Keratinocyte (primary cell): ENCODE results near the gene HHATL. TPM values are rescaled to one million over a fixed set of nuclear protein-coding genes. Genes with fewer than 3 reads are reported as not detected.

Source experiments
- DNase-seq: peaks from one replicate; pipeline ENCODE4 v3.0.0-alpha.2; 2011; ENCODE audit warnings: low read depth, missing footprints, low spot score
- FAIRE-seq: peaks from 2 replicates; lab custom pipeline; 2011; peaks lifted over from hg19 to GRCh38; lab: Jason Lieb, UNC
- H2AFZ ChIP-seq: 2 replicates; pipeline ENCODE4 v1.6.0; 2012; ENCODE audit warnings: low read length, control low read depth, inconsistent platforms; ENCODE audit not compliant: control insufficient read depth
- H3K27ac ChIP-seq: 2 replicates; pipeline ENCODE4 v1.5.1; 2011; ENCODE audit warnings: low read length; ENCODE audit not compliant: control insufficient read depth, insufficient read depth
- H3K27me3 ChIP-seq: 3 replicates; pipeline ENCODE4 v1.6.0; 2011; ENCODE audit warnings: low read length; ENCODE audit not compliant: control insufficient read depth, insufficient read depth; ENCODE audit errors: extremely low read depth
- H3K36me3 ChIP-seq, 2 experiments: 2 replicates in 1 of 2; 3 replicates in 1 of 2; pipeline ENCODE4 v1.5.1; 2011; ENCODE audit warnings: low read length in 2 of 2, mild to moderate bottlenecking in 1 of 2; ENCODE audit not compliant: control insufficient read depth in 2 of 2, insufficient read depth in 2 of 2; ENCODE audit errors: extremely low read depth in 1 of 2
- H3K4me1 ChIP-seq: 3 replicates; pipeline ENCODE4 v1.5.1; 2011; ENCODE audit warnings: low read length; ENCODE audit not compliant: control insufficient read depth, insufficient read depth; ENCODE audit errors: extremely low read depth
- H3K4me2 ChIP-seq: 3 replicates; pipeline ENCODE4 v1.6.0; 2011; ENCODE audit warnings: low read depth, low read length; ENCODE audit not compliant: control insufficient read depth, insufficient read depth; ENCODE audit errors: extremely low read depth
- H3K4me3 ChIP-seq, 3 experiments: fragments of 200-600 bp in 1 of 3; sonication (generic) in 1 of 3; 2 replicates in 2 of 3; 3 replicates in 1 of 3; pipeline ENCODE4 v1.5.1; 2011 to 2016; ENCODE audit warnings: low read length in 3 of 3, mild to moderate bottlenecking in 3 of 3, control low read depth in 2 of 3, inconsistent platforms in 1 of 3, low read depth in 1 of 3, mixed read lengths in 1 of 3, mixed run types in 1 of 3, moderate library complexity in 1 of 3; ENCODE audit not compliant: control insufficient read depth in 2 of 3, insufficient read depth in 2 of 3; ENCODE audit errors: extremely low read depth in 1 of 3
- H3K79me2 ChIP-seq: 2 replicates; pipeline ENCODE4 v1.6.0; 2012; ENCODE audit warnings: low read length; ENCODE audit not compliant: control insufficient read depth, insufficient read depth
- H3K9ac ChIP-seq: 3 replicates; pipeline ENCODE4 v1.6.0; 2011; ENCODE audit warnings: low read length; ENCODE audit not compliant: control insufficient read depth, insufficient read depth; ENCODE audit errors: extremely low read depth
- H3K9me1 ChIP-seq: 3 replicates; pipeline ENCODE4 v1.6.0; 2011; ENCODE audit warnings: low read length; ENCODE audit not compliant: control insufficient read depth, insufficient read depth; ENCODE audit errors: extremely low read depth
- H3K9me3 ChIP-seq: 2 replicates; pipeline ENCODE4 v1.5.1; 2012; ENCODE audit warnings: low read depth, low read length; ENCODE audit not compliant: control insufficient read depth
- H4K20me1 ChIP-seq: 3 replicates; pipeline ENCODE4 v1.6.0; 2011; ENCODE audit warnings: low read length; ENCODE audit not compliant: control insufficient read depth, insufficient read depth; ENCODE audit errors: extremely low read depth
- EZH2 ChIP-seq: IDR thresholded peaks from one replicate; pipeline ENCODE4 v1.6.1; 2012; ENCODE audit warnings: inconsistent platforms, mild to moderate bottlenecking, low read length, moderate library complexity
- dilution Hi-C: fragments of 300-500 bp; cut with MboI; formaldehyde crosslinking; loops from one replicate; pipeline ENCODE4 v1.7.0; 2020; ENCODE audit warnings: low sequenced_read_pairs; ENCODE audit not compliant: extremely low pct_ligation_motif_present
- polyA plus RNA-seq, 5 experiments: library from polyadenylated mRNA; depleted of rRNA in 3 of 5; stranded (reverse) in 3 of 5; stranded (forward) in 1 of 5; unstranded in 1 of 5; fragments of >200 nt; gene quantifications; 1 replicate in 1 of 5; 2 replicates in 3 of 5; 3 replicates in 1 of 5; pipeline versions ENCODE4 v1.2.1 to v1.2.3, GENCODE V29; 2011 to 2012; ENCODE audit warnings: missing spikeins in 2 of 5, low read depth in 1 of 5, low replicate concordance in 1 of 5
- TF ChIP-seq, protein P1 (sequence below), 3 experiments: IDR thresholded peaks in 1 of 3; conservative IDR thresholded peaks in 1 of 3; optimal IDR thresholded peaks in 1 of 3; 2 replicates in 2 of 3; 3 replicates in 1 of 3; pipeline versions ENCODE3 to v1.5.1; 2011; ENCODE audit warnings: low read length in 3 of 3, mild to moderate bottlenecking in 3 of 3, moderate library complexity in 2 of 3, control low read depth in 1 of 3, inconsistent platforms in 1 of 3; ENCODE audit not compliant: insufficient read depth in 2 of 3; ENCODE audit errors: extremely low read depth in 1 of 3

HHATL gene
- polyA plus RNA-seq, 1 donor (not counting 4 experiments of a cell fraction or from before 2014, with no cell fraction given) = not detected

DNA sequence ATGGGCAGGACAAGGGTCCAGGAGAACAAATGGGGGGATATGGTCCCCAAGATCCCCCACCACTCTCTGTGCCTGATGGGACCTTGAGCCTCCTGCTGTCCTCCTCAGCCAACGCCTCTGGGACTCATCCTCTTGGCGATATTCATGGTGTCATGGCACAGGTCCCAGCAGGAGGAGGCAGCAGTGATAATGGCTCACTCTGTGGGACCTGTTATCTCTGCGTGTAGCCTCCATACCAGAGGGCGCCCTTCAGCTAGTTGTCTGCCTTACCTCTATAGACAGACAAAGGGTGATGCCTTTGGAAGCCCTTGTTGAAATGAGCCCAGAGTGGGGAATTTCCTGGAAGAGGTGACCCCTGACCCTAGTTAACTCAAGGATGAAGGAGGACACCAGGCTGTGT, 41.7 kb downstream of the HHATL start:
- peaks cover 14 to 16% of the 10 kb centered on the region in 2 experiments for H3K36me3 ChIP-seq
- peaks cover 2% of the 10 kb centered on the region for H3K9me1 ChIP-seq
- peaks cover 3% of the 10 kb centered on the region for H4K20me1 ChIP-seq
- H3K9me3 ChIP-seq = no peaks in the 10 kb centered on the region
- dilution Hi-C loops = no loop called here
- no peak overlapping the region for H3K27ac ChIP-seq
- no peak for TF ChIP-seq EZH2
- TF ChIP-seq, protein P1, sequence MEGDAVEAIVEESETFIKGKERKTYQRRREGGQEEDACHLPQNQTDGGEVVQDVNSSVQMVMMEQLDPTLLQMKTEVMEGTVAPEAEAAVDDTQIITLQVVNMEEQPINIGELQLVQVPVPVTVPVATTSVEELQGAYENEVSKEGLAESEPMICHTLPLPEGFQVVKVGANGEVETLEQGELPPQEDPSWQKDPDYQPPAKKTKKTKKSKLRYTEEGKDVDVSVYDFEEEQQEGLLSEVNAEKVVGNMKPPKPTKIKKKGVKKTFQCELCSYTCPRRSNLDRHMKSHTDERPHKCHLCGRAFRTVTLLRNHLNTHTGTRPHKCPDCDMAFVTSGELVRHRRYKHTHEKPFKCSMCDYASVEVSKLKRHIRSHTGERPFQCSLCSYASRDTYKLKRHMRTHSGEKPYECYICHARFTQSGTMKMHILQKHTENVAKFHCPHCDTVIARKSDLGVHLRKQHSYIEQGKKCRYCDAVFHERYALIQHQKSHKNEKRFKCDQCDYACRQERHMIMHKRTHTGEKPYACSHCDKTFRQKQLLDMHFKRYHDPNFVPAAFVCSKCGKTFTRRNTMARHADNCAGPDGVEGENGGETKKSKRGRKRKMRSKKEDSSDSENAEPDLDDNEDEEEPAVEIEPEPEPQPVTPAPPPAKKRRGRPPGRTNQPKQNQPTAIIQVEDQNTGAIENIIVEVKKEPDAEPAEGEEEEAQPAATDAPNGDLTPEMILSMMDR (optimal IDR thresholded peaks at IDR 0.05 in 1 of 3, IDR thresholded peaks at IDR 0.05 in 1 of 3, conservative IDR thresholded peaks at IDR 0.05 in 1 of 3; ENCODE audit: extremely low read depth in 1 of 3, insufficient read depth in 2 of 3, low read length in 3 of 3) = peak in 2 of 3 experiments; percentile 27 to 31
- peaks cover 6% of the 10 kb centered on the region for H3K4me1 ChIP-seq
- H3K27me3 ChIP-seq = no peaks in the 10 kb centered on the region
- no peak overlapping the region for H3K9ac ChIP-seq
- no peak for FAIRE-seq
- H2AFZ ChIP-seq = no peak overlapping the region
- no peaks in the 10 kb centered on the region for H3K79me2 ChIP-seq
- no peak overlapping the region for H3K4me2 ChIP-seq
- no peak for DNase-seq
- no peak overlapping the region for H3K4me3 ChIP-seq

DNA sequence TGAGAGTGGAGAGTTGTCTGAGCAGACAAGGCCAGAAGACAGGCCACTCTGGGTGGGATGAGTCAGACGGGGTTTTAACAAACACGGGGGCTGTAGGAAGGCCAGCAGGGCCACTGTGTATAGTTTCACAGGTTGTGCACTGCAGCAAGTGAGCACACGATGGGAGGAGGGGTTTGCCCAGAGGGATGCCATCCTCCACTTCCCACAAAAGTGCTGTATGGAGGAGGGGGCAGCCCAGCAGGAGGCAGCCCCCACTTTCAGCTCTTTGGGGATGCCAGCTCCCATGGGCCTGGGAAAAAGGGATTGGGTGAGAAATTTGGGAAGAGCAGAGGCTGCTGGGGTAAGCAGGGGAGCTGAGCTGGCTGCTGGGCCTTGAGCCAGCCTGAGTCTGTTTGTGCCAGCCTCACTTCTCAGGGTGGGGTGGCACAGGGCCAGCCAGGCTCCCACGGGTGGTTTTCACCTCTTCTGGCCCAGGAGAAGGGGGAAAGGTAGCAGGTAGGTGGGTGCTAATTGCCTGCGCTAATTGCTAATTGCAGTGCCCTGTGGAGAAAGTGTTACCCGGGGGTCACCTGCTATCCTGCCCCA, 42.4 kb downstream of the HHATL start:
- H2AFZ ChIP-seq = no peak overlapping the region
- dilution Hi-C loops = no loop called here
- DNase-seq (no peak), FAIRE-seq (no peak)
- H3K27ac ChIP-seq = no peak overlapping the region
- H4K20me1 ChIP-seq = peaks cover 3% of the 10 kb centered on the region
- H3K9me3 ChIP-seq = no peaks in the 10 kb centered on the region
- H3K36me3 ChIP-seq = peaks cover 14 to 16% of the 10 kb centered on the region in 2 experiments
- H3K9me1 ChIP-seq = peaks cover 2% of the 10 kb centered on the region
- H3K27me3 ChIP-seq = no peaks in the 10 kb centered on the region
- H3K79me2 ChIP-seq = peaks cover 4% of the 10 kb centered on the region
- H3K4me2 ChIP-seq = no peak overlapping the region
- H3K4me1 ChIP-seq = peaks cover 9% of the 10 kb centered on the region
- no peak overlapping the region for H3K9ac ChIP-seq
- no peak for TF ChIP-seq EZH2
- TF ChIP-seq, protein P1 (optimal IDR thresholded peaks at IDR 0.05 in 1 of 3, IDR thresholded peaks at IDR 0.05 in 1 of 3, conservative IDR thresholded peaks at IDR 0.05 in 1 of 3; ENCODE audit: extremely low read depth in 1 of 3, insufficient read depth in 2 of 3, low read length in 3 of 3) = no peak
- H3K4me3 ChIP-seq = no peak overlapping the region
